ENCODE data around the gene RAB11FIP5.

DNA sequence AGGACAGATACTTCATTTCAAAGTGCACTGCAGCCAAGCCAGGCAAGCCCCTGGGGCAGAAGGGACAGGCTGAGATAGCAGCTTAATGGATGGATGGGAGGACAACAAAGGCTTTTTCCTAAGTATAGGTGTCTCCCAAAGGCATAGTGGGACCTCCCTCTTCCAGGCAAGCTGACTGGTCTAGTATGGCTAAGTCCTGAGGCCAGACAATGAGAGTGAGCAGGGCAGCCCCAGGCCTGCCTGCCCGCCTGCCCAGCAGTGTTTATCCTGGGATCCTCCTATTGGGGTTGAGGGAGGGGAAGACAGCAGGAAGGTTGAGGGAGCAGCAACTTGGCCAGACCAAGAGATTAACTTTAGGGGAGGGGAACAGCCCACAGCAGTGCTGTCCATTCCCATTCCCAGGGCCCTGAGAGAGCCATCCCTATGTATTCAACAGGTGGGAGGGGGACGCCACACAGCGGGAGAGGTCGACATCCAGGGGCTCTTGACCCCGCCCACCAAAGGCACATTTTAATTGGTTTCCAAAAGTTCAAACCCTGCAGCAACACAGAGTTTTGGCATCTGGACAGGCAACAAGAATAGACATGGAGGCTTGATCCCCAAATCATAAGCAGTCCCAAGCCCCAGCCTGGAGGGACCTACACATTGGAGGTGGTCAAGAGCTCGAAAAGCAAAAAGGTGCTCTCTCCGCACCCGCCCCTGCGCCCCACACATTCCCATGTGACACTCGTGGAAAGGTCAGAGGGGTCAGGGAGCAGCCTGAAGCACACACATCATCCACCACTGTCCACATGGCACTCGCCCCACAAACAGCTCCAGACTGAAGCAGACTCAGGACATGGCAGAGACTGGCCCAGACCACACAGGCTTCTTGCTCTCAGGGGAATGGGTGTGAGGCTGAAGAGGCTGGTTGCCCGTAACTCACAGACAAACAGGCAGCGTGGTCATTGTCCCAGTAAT lies 38.4 kb downstream of the RAB11FIP5 start:
- no peak for TF ChIP-seq POLR2AphosphoS5 (IDR thresholded peaks at IDR 0.05)
- TF ChIP-seq, protein P1, sequence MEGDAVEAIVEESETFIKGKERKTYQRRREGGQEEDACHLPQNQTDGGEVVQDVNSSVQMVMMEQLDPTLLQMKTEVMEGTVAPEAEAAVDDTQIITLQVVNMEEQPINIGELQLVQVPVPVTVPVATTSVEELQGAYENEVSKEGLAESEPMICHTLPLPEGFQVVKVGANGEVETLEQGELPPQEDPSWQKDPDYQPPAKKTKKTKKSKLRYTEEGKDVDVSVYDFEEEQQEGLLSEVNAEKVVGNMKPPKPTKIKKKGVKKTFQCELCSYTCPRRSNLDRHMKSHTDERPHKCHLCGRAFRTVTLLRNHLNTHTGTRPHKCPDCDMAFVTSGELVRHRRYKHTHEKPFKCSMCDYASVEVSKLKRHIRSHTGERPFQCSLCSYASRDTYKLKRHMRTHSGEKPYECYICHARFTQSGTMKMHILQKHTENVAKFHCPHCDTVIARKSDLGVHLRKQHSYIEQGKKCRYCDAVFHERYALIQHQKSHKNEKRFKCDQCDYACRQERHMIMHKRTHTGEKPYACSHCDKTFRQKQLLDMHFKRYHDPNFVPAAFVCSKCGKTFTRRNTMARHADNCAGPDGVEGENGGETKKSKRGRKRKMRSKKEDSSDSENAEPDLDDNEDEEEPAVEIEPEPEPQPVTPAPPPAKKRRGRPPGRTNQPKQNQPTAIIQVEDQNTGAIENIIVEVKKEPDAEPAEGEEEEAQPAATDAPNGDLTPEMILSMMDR (IDR thresholded peaks at IDR 0.05) = no peak
